ENCODE results near the gene CAV1. TPM values are rescaled to one million over a fixed set of nuclear protein-coding genes. Genes with fewer than 3 reads are reported as not detected.

The CAV1 gene
- total RNA-seq, 4 donors from 2014 or later = 301 to 490 (median 321) TPM

DNA sequence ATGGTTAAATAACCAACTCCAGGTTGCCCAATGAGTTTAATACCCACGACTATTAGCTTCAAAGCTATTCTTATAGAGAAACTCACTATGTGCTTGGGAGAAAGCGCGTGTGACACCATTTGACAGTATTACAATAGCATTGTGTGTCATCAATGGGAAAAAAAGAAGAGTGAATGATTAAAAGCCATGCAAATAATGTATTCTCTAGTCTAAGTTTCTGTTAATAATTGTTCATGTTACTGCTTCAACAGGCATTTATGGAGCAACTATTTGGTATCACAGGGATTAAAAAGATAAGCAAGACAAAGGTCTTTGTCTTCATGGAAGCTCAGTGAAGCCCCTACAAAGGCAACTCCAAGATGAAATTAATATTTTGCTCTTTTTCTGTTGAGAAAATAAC is 47.2 kb downstream of the CAV1 start:
- WGBS, 2 donors = 96% methylated on average over 3 of the region's 3 CpGs
- Histone ChIP-seq H3K36me3 (no peaks in the 10 kb centered on the region), H3K4me1 (peaks cover 4 to 22% of the 10 kb centered on the region in 2 donors), H3K9me3 (no peaks in the 10 kb centered on the region), H3K27me3 (no peaks in the 10 kb centered on the region), H3K27ac (no peak overlapping the region), H3K4me3 (replicated peaks in 1 of 3) (no peak overlapping the region)
- intact Hi-C loops (cut with DNase I) = no loop called here
- no peak for DNase-seq
- TF ChIP-seq, protein P1, sequence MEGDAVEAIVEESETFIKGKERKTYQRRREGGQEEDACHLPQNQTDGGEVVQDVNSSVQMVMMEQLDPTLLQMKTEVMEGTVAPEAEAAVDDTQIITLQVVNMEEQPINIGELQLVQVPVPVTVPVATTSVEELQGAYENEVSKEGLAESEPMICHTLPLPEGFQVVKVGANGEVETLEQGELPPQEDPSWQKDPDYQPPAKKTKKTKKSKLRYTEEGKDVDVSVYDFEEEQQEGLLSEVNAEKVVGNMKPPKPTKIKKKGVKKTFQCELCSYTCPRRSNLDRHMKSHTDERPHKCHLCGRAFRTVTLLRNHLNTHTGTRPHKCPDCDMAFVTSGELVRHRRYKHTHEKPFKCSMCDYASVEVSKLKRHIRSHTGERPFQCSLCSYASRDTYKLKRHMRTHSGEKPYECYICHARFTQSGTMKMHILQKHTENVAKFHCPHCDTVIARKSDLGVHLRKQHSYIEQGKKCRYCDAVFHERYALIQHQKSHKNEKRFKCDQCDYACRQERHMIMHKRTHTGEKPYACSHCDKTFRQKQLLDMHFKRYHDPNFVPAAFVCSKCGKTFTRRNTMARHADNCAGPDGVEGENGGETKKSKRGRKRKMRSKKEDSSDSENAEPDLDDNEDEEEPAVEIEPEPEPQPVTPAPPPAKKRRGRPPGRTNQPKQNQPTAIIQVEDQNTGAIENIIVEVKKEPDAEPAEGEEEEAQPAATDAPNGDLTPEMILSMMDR (IDR thresholded peaks at IDR 0.05) = no peak
- TF ChIP-seq POLR2A (IDR thresholded peaks at IDR 0.05) = no peak

DNA sequence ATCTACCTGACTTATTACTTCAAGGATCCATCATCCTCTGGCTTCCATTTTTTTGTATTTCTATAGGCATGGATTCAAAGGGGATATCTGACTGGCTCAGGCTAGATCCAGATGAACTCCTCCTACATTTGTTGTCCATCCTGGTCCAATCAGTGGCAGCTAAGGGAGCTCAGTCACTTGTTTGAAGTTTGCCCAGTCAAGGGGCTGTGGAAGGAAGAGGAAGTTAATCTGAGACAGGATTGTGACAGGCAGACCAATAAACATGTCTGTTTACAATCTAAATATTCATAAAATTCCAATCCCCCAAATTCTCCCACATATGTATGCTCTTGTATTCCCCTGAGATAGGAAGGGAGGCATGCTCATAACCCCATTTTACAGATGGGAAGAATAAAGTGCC is 48.7 kb downstream of the CAV1 start:
- H3K4me3 ChIP-seq (replicated peaks in 1 of 3) = no peak overlapping the region
- H3K27ac ChIP-seq = no peak overlapping the region
- peaks cover 4 to 29% of the 10 kb centered on the region in 2 donors for H3K4me1 ChIP-seq

DNA sequence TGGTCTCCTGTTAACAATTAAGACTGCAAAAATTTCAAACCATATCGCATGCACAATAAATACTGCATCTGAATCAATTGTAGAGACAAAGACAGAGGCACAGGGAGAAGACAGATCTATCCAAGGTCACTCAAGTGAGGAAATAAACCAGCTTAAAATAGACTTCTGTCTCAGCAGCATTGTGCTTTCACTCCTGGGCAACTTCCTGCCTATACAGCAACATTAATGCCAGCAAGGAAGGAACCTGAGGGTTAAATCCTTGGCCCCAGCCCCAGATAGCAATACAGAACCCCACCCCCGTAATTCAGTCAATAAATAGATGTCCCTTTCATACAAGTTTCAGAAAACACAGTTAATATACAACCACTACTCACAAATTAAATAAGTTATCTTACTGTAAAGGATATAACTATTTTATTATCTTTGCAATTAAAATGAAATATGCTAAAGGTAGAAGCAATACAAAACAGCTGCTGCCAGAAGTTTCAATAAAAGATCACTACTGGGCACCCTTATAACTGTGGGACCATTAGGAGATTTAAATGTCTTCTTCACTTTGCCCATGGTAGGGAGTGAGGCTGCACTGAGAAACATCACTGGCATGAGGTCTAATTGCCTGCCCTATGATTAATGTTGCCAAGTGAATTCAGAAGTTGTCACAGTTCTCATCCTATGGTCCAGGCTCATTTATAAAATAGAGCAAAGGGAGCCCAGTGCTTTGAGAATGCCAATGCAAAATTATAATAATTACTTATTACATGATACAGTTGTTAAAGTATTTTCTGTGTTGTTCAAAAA is 49.4 kb downstream of the CAV1 start:
- Histone ChIP-seq H3K4me1 (peaks cover 4 to 29% of the 10 kb centered on the region in 2 donors), H3K4me3 (replicated peaks in 1 of 3) (no peak overlapping the region), H3K36me3 (no peaks in the 10 kb centered on the region), H3K27ac (no peak overlapping the region), H3K27me3 (no peaks in the 10 kb centered on the region), H3K9me3 (no peaks in the 10 kb centered on the region)
- intact Hi-C loops (cut with DNase I) = no loop called here
- no peak for DNase-seq
- TF ChIP-seq POLR2A (IDR thresholded peaks at IDR 0.05) = no peak
- TF ChIP-seq, protein P1 (IDR thresholded peaks at IDR 0.05) = no peak
- WGBS, 2 donors = 70% methylated on average over 2 of the region's 2 CpGs

More for the DNA sequence above, 48.7 kb downstream of the CAV1 start:
- no peaks in the 10 kb centered on the region for H3K36me3 ChIP-seq
- no peaks in the 10 kb centered on the region for H3K27me3 ChIP-seq
- DNase-seq = no peak
- TF ChIP-seq POLR2A (IDR thresholded peaks at IDR 0.05) = no peak
- TF ChIP-seq, protein P1 (IDR thresholded peaks at IDR 0.05) = no peak
- H3K9me3 ChIP-seq = no peaks in the 10 kb centered on the region
- intact Hi-C loops (cut with DNase I) = no loop called here

DNA sequence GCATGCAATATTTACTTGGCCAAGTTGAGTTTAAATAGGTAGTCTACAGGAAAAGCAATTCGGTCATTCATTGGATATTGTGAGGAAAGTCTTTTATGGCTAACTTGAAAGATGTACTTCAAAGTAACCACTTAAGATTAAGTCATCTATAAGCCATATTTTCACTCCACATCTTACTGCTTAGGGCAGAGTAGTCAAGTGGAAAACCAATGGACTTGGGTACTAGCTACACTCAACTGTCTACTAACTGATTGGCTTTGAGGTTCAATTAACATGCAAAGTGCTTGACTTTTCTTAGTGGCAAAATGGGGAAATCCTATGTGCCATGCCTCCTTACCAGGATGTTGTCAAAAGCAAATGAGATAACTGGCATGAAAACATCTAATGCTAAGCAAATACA is 51.0 kb downstream of the CAV1 start:
- no peak for DNase-seq
- H3K9me3 ChIP-seq = no peaks in the 10 kb centered on the region
- intact Hi-C loops (cut with DNase I) = no loop called here
- no peaks in the 10 kb centered on the region for H3K36me3 ChIP-seq
- 84 to 95% methylated on average over 1 of the region's 1 CpG for WGBS, 2 donors
- peaks cover under 1 to 29% of the 10 kb centered on the region in 2 donors for H3K4me1 ChIP-seq
- no peak overlapping the region for H3K27ac ChIP-seq
- no peak overlapping the region for H3K4me3 ChIP-seq (replicated peaks in 1 of 3)
- no peak for TF ChIP-seq POLR2A (IDR thresholded peaks at IDR 0.05)
- TF ChIP-seq, protein P1 (IDR thresholded peaks at IDR 0.05) = no peak
- no peaks in the 10 kb centered on the region for H3K27me3 ChIP-seq

Data from thyroid gland (tissue), 4 donors.